ENCODE measurements around the gene PHAF1. TPM values are rescaled to one million over a fixed set of nuclear protein-coding genes. Genes with fewer than 3 reads are reported as not detected.
"Not testable (repeated sequence)": the region's sequence is repeated elsewhere in the genome, so short reads cannot be mapped to it uniquely, and the experiment has no call there.

The PHAF1 gene
- total RNA-seq, 1 experiment from 2014 or later = 19.2 TPM

GRCh38 chr16:67120025-67120424 lies 10.3 kb downstream of the PHAF1 start:
- no peak overlapping the region for H3K27ac ChIP-seq (ENCODE audit: low read depth, low read length)
- TF ChIP-seq, protein P1, sequence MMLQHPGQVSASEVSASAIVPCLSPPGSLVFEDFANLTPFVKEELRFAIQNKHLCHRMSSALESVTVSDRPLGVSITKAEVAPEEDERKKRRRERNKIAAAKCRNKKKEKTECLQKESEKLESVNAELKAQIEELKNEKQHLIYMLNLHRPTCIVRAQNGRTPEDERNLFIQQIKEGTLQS (IDR thresholded peaks at IDR 0.05) = no peak
- TF ChIP-seq POLR2A (IDR thresholded peaks at IDR 0.05; ENCODE audit: borderline replicate concordance, extremely low read depth, insufficient read depth, insufficient read length) = no peak
- TF ChIP-seq POLR2AphosphoS5 (IDR thresholded peaks at IDR 0.05; ENCODE audit: low read depth, low read length) = no peak
- TF ChIP-seq SIN3A (IDR thresholded peaks at IDR 0.05; ENCODE audit: low read depth) = no peak
- TF ChIP-seq SP1 (IDR thresholded peaks at IDR 0.05; ENCODE audit: low read depth) = no peak
- TF ChIP-seq, protein P2, sequence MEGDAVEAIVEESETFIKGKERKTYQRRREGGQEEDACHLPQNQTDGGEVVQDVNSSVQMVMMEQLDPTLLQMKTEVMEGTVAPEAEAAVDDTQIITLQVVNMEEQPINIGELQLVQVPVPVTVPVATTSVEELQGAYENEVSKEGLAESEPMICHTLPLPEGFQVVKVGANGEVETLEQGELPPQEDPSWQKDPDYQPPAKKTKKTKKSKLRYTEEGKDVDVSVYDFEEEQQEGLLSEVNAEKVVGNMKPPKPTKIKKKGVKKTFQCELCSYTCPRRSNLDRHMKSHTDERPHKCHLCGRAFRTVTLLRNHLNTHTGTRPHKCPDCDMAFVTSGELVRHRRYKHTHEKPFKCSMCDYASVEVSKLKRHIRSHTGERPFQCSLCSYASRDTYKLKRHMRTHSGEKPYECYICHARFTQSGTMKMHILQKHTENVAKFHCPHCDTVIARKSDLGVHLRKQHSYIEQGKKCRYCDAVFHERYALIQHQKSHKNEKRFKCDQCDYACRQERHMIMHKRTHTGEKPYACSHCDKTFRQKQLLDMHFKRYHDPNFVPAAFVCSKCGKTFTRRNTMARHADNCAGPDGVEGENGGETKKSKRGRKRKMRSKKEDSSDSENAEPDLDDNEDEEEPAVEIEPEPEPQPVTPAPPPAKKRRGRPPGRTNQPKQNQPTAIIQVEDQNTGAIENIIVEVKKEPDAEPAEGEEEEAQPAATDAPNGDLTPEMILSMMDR (IDR thresholded peaks at IDR 0.05 in 2 of 3, conservative IDR thresholded peaks at IDR 0.05 in 1 of 3; ENCODE audit: borderline replicate concordance in 1 of 3, insufficient read depth in 1 of 3, low read depth in 2 of 3, low read length in 2 of 3) = no peak
- no peak for TF ChIP-seq MAX (IDR thresholded peaks at IDR 0.05)
- TF ChIP-seq EGR1 (IDR thresholded peaks at IDR 0.05; ENCODE audit: low read depth) = no peak
- TF ChIP-seq CEBPB (IDR thresholded peaks at IDR 0.05; ENCODE audit: low read depth) = no peak
- no peak for TF ChIP-seq RAD21 (IDR thresholded peaks at IDR 0.05; ENCODE audit: low read depth)
- TF ChIP-seq, protein P3, sequence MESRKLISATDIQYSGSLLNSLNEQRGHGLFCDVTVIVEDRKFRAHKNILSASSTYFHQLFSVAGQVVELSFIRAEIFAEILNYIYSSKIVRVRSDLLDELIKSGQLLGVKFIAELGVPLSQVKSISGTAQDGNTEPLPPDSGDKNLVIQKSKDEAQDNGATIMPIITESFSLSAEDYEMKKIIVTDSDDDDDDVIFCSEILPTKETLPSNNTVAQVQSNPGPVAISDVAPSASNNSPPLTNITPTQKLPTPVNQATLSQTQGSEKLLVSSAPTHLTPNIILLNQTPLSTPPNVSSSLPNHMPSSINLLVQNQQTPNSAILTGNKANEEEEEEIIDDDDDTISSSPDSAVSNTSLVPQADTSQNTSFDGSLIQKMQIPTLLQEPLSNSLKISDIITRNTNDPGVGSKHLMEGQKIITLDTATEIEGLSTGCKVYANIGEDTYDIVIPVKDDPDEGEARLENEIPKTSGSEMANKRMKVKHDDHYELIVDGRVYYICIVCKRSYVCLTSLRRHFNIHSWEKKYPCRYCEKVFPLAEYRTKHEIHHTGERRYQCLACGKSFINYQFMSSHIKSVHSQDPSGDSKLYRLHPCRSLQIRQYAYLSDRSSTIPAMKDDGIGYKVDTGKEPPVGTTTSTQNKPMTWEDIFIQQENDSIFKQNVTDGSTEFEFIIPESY (IDR thresholded peaks at IDR 0.05; ENCODE audit: extremely low read depth, insufficient replicate concordance, low read length) = no peak
- TF ChIP-seq EZH2phosphoT487 (IDR thresholded peaks at IDR 0.05; ENCODE audit: borderline replicate concordance) = no peak
- POLR2A ChIA-PET = no interaction called here
- BruUV-seq (replicated peaks) = no TSS peak
- H3K4me1 ChIP-seq (ENCODE audit: control insufficient read depth in 1 of 2, insufficient read depth in 2 of 2, low read length in 2 of 2) = peaks cover 15 to 17% of the 10 kb centered on the region in 2 experiments
- DNase-seq (ENCODE audit: low read depth, low spot score) = no peak
- RAD21 ChIA-PET (ENCODE audit: low non-redundant PET in 1 of 2, low total read pairs in 2 of 2, uncharacterized antibody in 2 of 2, unreplicated experiment in 2 of 2) = no interaction called here
- H3K4me2 ChIP-seq (ENCODE audit: low read length) = no peak overlapping the region
- no peaks in the 10 kb centered on the region for H3K27me3 ChIP-seq (ENCODE audit: insufficient read depth, low read length)
- H3K9me3 ChIP-seq (ENCODE audit: control insufficient read depth in 1 of 2, insufficient read depth in 1 of 2, low read depth in 1 of 2, low read length in 2 of 2) = no peaks in the 10 kb centered on the region
- H3K36me3 ChIP-seq (ENCODE audit: control insufficient read depth in 1 of 2, insufficient read depth in 2 of 2, low read length in 2 of 2) = peaks cover 5 to 22% of the 10 kb centered on the region in 2 experiments
- H3K9ac ChIP-seq (ENCODE audit: low read length) = no peak overlapping the region
- H2AFZ ChIP-seq (ENCODE audit: low read depth, low read length, poor library complexity, severe bottlenecking) = no peak overlapping the region
- ATAC-seq = no peak
- CTCF ChIA-PET = no interaction called here
- intact Hi-C loops (cut with micrococcal nuclease) = no loop called here
- no peaks in the 10 kb centered on the region for H3K9me2 ChIP-seq (ENCODE audit: insufficient read depth)
- no peak overlapping the region for H3K4me3 ChIP-seq (replicated peaks in 1 of 2; ENCODE audit: low read depth in 1 of 2, low read length in 2 of 2)
- no peaks in the 10 kb centered on the region for H4K20me1 ChIP-seq (ENCODE audit: insufficient read depth)
- H3K79me2 ChIP-seq (ENCODE audit: insufficient read depth, low read length) = peaks cover 44% of the 10 kb centered on the region

DNA sequence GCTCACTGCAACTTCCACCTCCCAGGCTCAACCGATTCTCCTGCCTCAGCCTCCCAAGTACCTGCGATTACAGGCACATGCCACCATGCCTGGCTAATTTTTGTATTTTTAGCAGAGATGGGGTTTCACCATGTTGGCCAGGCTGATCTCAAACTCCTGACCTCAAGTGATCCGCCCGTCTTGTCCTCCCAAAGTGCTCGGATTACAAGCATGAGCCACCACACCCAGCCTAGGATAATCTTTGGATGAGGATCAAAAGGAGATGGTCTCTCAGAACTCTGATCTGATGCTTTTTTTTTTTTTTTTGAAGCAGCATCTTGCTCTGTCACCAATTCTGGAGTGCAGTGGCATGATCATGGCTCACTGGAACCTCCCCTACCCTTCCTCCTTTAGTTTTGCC lies 13.1 kb downstream of the PHAF1 start:
- H3K4me1 ChIP-seq (ENCODE audit: control insufficient read depth in 1 of 2, insufficient read depth in 2 of 2, low read length in 2 of 2); H3K9me2 ChIP-seq (ENCODE audit: insufficient read depth); H3K27me3 ChIP-seq (ENCODE audit: insufficient read depth, low read length); BruUV-seq (replicated peaks); intact Hi-C loops (cut with micrococcal nuclease); ATAC-seq; DNase-seq (ENCODE audit: low read depth, low spot score); H2AFZ ChIP-seq (ENCODE audit: low read depth, low read length, poor library complexity, severe bottlenecking); H3K4me2 ChIP-seq (ENCODE audit: low read length); CTCF ChIA-PET; H3K27ac ChIP-seq (ENCODE audit: low read depth, low read length); H4K20me1 ChIP-seq (ENCODE audit: insufficient read depth); RAD21 ChIA-PET (ENCODE audit: low non-redundant PET in 1 of 2, low total read pairs in 2 of 2, uncharacterized antibody in 2 of 2, unreplicated experiment in 2 of 2); H3K4me3 ChIP-seq (replicated peaks in 1 of 2; ENCODE audit: low read depth in 1 of 2, low read length in 2 of 2); POLR2A ChIA-PET; H3K9me3 ChIP-seq (ENCODE audit: control insufficient read depth in 1 of 2, insufficient read depth in 1 of 2, low read depth in 1 of 2, low read length in 2 of 2); H3K9ac ChIP-seq (ENCODE audit: low read length): not testable (repeated sequence)
- Histone ChIP-seq H3K36me3 (ENCODE audit: control insufficient read depth in 1 of 2, insufficient read depth in 2 of 2, low read length in 2 of 2) (peaks cover 5 to 24% of the 10 kb centered on the region in 2 experiments; a peak in 3 of 4 replicates), H3K79me2 (ENCODE audit: insufficient read depth, low read length) (peaks cover 17% of the 10 kb centered on the region)
